OCI-LY7 (cell line): ENCODE results near the gene FARSA. TPM values are rescaled to one million over a fixed set of nuclear protein-coding genes. Genes with fewer than 3 reads are reported as not detected.

Source experiments
- BruUV-seq: library from RNA; stranded (reverse); fragments of 400-500 nt; replicated peaks from 2 replicates; lab custom pipeline; 2021; lab: Mats Ljungman, UMichigan
- CTCF ChIA-PET: fragments of 300-600 bp; sonication (Branson Sonifier 250); formaldehyde crosslinking; loops from one replicate; lab custom pipeline; 2022; ENCODE audit warnings: antibody characterized with exemption; ENCODE audit not compliant: unreplicated experiment; lab: Charles Lee
- POLR2A ChIA-PET: fragments of 300-600 bp; sonication (Branson Sonifier 250); formaldehyde crosslinking; loops from one replicate; lab custom pipeline; 2022; ENCODE audit warnings: antibody characterized with exemption; lab: Charles Lee
- DNase-seq: peaks from one replicate; pipeline ENCODE4 v3.0.0-alpha.2; 2015; ENCODE audit warnings: low spot score
- H2AFZ ChIP-seq: fragments of 200-600 bp; sonication (generic), shearing (Covaris generic); 2 replicates; pipeline ENCODE4 v1.6.1; 2014; ENCODE audit warnings: mild to moderate bottlenecking, antibody characterized with exemption, low read length, moderate library complexity
- H3K27ac ChIP-seq: fragments of 200-600 bp; sonication (generic); 2 replicates; pipeline ENCODE4 v1.5.1; 2014; ENCODE audit warnings: mixed run types, low read depth, mild to moderate bottlenecking, moderate library complexity, low read length, inconsistent platforms; ENCODE audit not compliant: poor library complexity, severe bottlenecking
- H3K36me3 ChIP-seq: fragments of 200-600 bp; sonication (generic); 2 replicates; pipeline ENCODE4 v1.6.1; 2014; ENCODE audit warnings: mild to moderate bottlenecking, antibody characterized with exemption, low read length, moderate library complexity, mixed read lengths; ENCODE audit not compliant: insufficient read depth
- H3K4me1 ChIP-seq: fragments of 200-600 bp; sonication (generic); 2 replicates; pipeline ENCODE4 v1.5.1; 2014; ENCODE audit warnings: mild to moderate bottlenecking, low read length; ENCODE audit not compliant: insufficient read depth, poor library complexity, severe bottlenecking
- H3K4me2 ChIP-seq: fragments of 200-600 bp; sonication (generic); 2 replicates; pipeline ENCODE4 v1.6.1; 2014; ENCODE audit warnings: mild to moderate bottlenecking, low read length
- H3K4me3 ChIP-seq: fragments of 200-600 bp; sonication (generic); 2 replicates; pipeline ENCODE4 v1.5.1; 2014; ENCODE audit warnings: mild to moderate bottlenecking, low read depth, low read length; ENCODE audit not compliant: poor library complexity, severe bottlenecking
- H3K79me2 ChIP-seq: fragments of 200-600 bp; sonication (generic); 2 replicates; pipeline ENCODE4 v1.6.1; 2016; ENCODE audit warnings: low read depth, mild to moderate bottlenecking, low read length, moderate library complexity, mixed read lengths; ENCODE audit not compliant: insufficient read depth
- H3K9me2 ChIP-seq: fragments of 200-600 bp; sonication (generic); 2 replicates; pipeline ENCODE4 v1.6.1; 2016; ENCODE audit warnings: mild to moderate bottlenecking, low read length, mixed read lengths; ENCODE audit not compliant: insufficient read depth
- H3K9me3 ChIP-seq: fragments of 200-600 bp; sonication (generic); 2 replicates; pipeline ENCODE4 v1.6.1; 2014; ENCODE audit warnings: mild to moderate bottlenecking, mixed run types, low read length, mixed read lengths
- H4K20me1 ChIP-seq: fragments of 200-600 bp; sonication (generic); 2 replicates; pipeline ENCODE4 v1.6.1; 2014; ENCODE audit warnings: mild to moderate bottlenecking, antibody characterized with exemption, low read length, moderate library complexity, mixed read lengths; ENCODE audit not compliant: insufficient read depth
- EZH2phosphoT487 ChIP-seq: fragments of 200-600 bp; sonication (generic); IDR thresholded peaks from 2 replicates; pipeline ENCODE4 v1.6.1; 2018; ENCODE audit warnings: low read depth, borderline replicate concordance, mild to moderate bottlenecking, mixed run types, antibody characterized with exemption, low read length, moderate library complexity, mixed read lengths
- intact Hi-C: fragments of 100-400 bp; cut with micrococcal nuclease; formaldehyde crosslinking; loops from one replicate; pipeline ENCODE4 v1.10.0; 2022; ENCODE audit not compliant: unreplicated experiment
- total RNA-seq, 2 experiments: library from RNA; depleted of rRNA in 1 of 2; stranded (reverse); fragments of >200 nt in 1 of 2; shearing (Covaris generic) in 1 of 2; gene quantifications; 2 replicates each; pipeline ENCODE4 v1.2.3, GENCODE V29; 2014 to 2022
- TF ChIP-seq, protein P1 (sequence below): fragments of 200-600 bp; sonication (generic); conservative IDR thresholded peaks from 2 replicates; pipeline ENCODE4 v1.5.1; 2014; ENCODE audit warnings: mild to moderate bottlenecking, antibody characterized with exemption, low read length, moderate library complexity, mixed read lengths

FARSA gene
- total RNA-seq, 2 experiments from 2014 or later: 117 to 135 TPM

DNA sequence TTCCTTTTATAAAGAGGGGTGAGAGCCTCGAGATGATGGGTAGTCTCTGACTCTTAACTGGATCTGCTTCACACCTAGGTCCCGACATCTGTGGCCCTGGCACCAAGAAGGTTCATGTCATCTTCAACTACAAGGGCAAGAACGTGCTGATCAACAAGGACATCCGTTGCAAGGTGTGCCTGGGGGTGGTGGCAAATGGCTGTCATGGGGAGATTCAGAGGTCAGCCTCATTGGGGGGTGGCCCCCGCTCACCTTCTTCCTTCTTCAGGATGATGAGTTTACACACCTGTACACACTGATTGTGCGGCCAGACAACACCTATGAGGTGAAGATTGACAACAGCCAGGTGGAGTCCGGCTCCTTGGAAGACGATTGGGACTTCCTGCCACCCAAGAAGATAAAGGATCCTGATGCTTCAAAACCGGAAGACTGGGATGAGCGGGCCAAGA is 6.5 kb upstream of the FARSA start:
- peaks cover 64% of the 10 kb centered on the region for H3K36me3 ChIP-seq
- H3K4me1 ChIP-seq: peaks cover 79% of the 10 kb centered on the region
- no TSS peak for BruUV-seq
- ChIA-PET POLR2A (no interaction called here), CTCF (no interaction called here)
- H3K4me3 ChIP-seq: peak overlapping the region; percentile 98
- H4K20me1 ChIP-seq: peaks cover 27% of the 10 kb centered on the region
- peaks cover 43% of the 10 kb centered on the region for H3K79me2 ChIP-seq
- intact Hi-C loops: loop anchor here (5.0 kb wide), 1 partner anchor 103 kb away; the partner anchor contains the start of gene MAST1
- no peaks in the 10 kb centered on the region for H3K9me2 ChIP-seq
- H3K4me2 ChIP-seq: peak overlapping the region; percentile 92
- H3K9me3 ChIP-seq: no peaks in the 10 kb centered on the region
- TF ChIP-seq, protein P1, sequence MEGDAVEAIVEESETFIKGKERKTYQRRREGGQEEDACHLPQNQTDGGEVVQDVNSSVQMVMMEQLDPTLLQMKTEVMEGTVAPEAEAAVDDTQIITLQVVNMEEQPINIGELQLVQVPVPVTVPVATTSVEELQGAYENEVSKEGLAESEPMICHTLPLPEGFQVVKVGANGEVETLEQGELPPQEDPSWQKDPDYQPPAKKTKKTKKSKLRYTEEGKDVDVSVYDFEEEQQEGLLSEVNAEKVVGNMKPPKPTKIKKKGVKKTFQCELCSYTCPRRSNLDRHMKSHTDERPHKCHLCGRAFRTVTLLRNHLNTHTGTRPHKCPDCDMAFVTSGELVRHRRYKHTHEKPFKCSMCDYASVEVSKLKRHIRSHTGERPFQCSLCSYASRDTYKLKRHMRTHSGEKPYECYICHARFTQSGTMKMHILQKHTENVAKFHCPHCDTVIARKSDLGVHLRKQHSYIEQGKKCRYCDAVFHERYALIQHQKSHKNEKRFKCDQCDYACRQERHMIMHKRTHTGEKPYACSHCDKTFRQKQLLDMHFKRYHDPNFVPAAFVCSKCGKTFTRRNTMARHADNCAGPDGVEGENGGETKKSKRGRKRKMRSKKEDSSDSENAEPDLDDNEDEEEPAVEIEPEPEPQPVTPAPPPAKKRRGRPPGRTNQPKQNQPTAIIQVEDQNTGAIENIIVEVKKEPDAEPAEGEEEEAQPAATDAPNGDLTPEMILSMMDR: no peak
- TF ChIP-seq EZH2phosphoT487: no peak
- no peak for DNase-seq
- H3K27ac ChIP-seq: peak overlapping the region; percentile 63
- no peak overlapping the region for H2AFZ ChIP-seq

DNA sequence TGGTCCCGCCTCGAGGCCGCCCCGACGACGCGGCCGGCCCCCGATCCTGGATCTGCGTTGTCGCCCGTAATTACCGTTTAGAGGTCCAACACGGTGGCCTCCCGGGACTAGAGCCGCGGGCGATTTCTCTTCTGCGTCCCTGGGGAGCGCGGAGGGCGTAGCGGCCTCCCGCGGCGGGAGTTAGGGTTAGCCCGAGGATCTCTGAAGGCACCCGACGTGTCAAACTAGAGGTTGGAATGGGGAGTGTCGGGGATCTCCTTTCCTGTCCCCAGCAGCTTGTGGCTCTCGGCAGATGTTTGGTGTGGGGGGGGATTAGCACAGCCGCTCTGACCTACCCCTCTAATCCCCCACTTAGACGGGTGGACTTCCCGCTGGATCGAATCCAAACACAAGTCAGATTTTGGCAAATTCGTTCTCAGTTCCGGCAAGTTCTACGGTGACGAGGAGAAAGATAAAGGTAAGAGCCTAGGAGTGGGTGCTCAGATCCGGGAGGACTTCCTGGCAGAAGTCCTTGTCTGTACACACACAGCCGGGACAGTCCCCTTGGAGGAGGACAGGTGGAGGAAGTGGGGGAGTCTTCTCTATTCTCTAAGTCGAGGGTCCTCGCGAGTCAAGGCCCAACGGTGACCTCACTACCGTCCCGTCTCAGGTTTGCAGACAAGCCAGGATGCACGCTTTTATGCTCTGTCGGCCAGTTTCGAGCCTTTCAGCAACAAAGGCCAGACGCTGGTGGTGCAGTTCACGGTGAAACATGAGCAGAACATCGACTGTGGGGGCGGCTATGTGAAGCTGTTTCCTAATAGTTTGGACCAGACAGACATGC is 5.5 kb upstream of the FARSA start:
- peak; percentile 66 for DNase-seq
- Histone ChIP-seq H3K9me2 (no peaks in the 10 kb centered on the region), H3K4me3 (peak overlapping the region; percentile 98), H3K4me1 (peaks cover 73% of the 10 kb centered on the region), H3K4me2 (peak overlapping the region; percentile 92), H3K27ac (peak overlapping the region; percentile 63), H4K20me1 (peaks cover 27% of the 10 kb centered on the region), H3K9me3 (no peaks in the 10 kb centered on the region), H2AFZ (no peak overlapping the region), H3K79me2 (peaks cover 43% of the 10 kb centered on the region), H3K36me3 (peaks cover 54% of the 10 kb centered on the region)
- TF ChIP-seq, protein P1: 0 out of 2 replicates have a peak, but pooled peaks have one; percentile 25
- no peak for TF ChIP-seq EZH2phosphoT487
- ChIA-PET CTCF (no interaction called here), POLR2A (no interaction called here)
- BruUV-seq: TSS peak; percentile 84
- intact Hi-C loops: loop anchor here (1.0 to 5.0 kb wide), 2 partner anchors 58 to 102 kb away; partner anchors contain the start of genes DNASE2 and MAST1
